NCI-H2227 treated with DMSO at 0.1 percent for 48 hours (cell line): ENCODE data around the gene MAPRE3.
A peak's percentile ranks its signal among the peaks of the same experiment; 100 is the strongest.
"Not testable (repeated sequence)": the region's sequence is repeated elsewhere in the genome, so short reads cannot be mapped to it uniquely, and the experiment has no call there.

Experiments
- DNase-seq: peaks from one replicate; lab custom pipeline; 2025; lab: John Stamatoyannopoulos, UW

Gene MAPRE3

DNA sequence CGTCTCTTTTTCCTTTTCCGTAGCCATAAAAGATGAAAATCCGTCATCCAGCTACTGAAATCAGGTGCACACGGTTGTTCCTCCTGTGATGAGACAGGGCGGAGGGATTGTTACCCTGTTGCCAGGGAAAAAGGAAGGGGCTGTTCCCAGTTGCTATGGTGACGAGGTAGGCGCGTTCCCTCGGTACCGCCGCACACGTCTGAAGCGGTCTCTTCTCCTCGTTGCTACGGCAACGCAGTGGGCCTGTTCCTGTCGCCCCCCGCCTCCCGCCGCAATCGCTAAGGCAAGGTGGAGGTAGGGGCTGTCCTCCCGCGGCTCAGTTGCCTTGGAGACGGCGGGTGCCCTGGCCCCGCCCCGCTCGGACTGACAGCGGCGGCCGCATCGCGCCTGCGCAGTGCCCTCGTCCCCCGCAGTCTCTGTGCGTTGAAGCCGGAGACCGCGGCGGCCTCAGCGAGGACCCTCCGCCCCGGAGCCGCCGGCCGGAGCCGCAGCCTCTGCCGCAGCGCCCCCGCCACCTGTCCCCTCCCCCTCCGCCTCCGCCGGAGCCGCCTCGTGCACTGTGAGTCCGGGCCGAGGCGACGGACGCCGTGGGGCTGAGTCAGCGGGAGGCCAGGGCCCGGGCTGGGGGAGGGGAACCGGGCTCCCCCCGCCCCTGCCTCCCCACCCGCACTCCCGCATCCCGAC lies at the start of gene MAPRE3:
Gene MAPRE3 (plus strand): TSS at position 394 of the 684 bp plus-strand sequence. CDS start 51,582 bp downstream, outside the sequence.
- peak; percentile 98 for DNase-seq

DNA sequence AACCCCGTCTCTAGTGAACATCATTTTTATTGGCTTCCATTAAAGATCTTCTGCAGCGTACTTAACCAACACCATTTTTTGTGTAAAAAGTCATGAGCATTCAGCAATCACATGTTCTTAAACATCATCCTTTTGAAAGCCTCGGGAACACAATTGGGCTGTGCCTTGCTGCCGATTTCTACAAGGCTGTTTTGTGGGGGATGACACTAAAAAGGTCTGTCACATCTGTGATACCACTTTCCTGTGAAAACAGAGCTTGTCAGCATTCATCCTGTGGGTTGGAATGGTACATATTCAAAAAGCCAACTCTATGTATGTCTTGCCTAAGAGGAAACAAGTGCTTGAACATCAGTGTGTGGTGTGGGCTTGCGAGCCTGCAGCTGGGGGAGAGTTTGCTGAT lies 49.1 kb upstream of the MAPRE3 start:
- no peak for DNase-seq

- peak; percentile 92 for DNase-seq
These were observed 47.8 kb upstream of the MAPRE3 start for GRCh38 chr2:26922405-26923188.

- not testable (repeated sequence) for DNase-seq
These were observed 47.3 kb upstream of the MAPRE3 start for GRCh38 chr2:26923189-26923466.

DNA sequence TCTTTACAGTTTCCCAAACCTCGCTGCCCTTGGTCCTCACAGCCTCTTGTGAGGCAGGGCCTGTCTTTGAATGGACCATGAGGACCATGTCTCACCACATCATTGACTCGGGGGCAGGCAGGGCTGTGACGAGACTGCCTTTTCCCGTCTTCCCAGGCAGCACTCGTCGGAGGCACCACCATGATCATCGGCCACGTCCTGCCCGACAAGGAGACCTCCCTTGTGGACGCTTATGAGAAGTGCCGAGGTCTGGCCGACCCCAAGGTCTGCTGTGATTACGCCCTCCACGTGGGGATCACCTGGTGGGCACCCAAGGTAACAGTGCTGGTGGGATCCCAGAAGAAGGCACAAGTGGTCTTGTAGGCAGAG lies 45.7 kb upstream of the MAPRE3 start:
- no peak for DNase-seq

DNA sequence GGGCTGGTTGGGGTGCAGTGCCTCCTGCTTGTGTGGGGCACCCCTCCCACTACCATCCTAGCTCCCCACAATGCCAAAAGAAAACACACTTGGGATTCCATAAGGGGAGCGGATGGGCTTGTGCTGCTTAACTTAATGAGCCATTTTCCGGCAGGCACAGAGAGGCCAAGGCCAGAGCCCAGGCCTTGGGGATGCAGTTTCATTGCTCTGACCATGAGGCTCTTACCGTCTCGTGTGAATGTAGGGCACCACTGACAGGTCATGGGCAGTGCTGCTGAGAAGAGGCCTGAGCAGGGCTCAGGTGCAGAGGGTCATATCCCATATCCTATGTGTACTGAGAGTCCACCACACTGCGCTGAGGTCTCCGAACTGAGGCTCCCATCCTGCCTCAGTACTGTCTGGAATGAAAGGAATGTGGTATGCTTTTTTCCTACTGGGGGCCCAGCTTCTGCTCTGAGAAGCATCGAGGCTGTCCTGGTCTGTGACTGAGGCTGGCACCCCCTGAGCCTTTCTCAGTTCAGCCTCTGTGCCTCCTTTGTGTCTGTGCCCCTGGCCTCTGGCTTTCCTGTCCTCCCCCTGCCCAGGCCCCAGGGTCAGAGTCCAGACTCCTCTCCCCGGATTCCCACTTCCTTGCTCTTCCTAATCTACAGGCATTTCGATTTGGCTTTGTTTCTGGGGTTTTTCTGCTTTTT lies 45.2 kb upstream of the MAPRE3 start:
- DNase-seq: no peak

GRCh38 chr2:26927221-26927620 lies 43.2 kb upstream of the MAPRE3 start:
- DNase-seq: no peak

DNA sequence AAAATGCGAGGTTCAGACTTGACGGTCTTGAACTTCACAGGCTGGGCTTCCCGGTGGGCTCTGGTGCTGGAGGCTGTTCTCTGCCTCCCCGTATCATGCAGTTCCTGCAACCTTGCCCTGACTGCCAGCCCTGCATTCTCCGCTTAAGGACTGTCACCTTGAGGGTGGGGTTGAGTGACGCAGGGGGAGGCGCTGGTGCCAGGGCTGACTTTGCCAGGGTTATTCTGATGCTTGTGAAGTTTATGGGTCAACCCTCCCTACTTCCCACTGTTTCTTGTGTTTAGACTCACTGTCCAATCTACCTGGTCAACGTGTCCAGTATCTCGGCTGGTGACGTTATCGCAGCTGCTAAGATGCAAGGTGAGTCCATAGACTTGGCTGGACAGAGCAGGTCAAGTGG lies 37.5 kb upstream of the MAPRE3 start:
- no peak for DNase-seq

DNA sequence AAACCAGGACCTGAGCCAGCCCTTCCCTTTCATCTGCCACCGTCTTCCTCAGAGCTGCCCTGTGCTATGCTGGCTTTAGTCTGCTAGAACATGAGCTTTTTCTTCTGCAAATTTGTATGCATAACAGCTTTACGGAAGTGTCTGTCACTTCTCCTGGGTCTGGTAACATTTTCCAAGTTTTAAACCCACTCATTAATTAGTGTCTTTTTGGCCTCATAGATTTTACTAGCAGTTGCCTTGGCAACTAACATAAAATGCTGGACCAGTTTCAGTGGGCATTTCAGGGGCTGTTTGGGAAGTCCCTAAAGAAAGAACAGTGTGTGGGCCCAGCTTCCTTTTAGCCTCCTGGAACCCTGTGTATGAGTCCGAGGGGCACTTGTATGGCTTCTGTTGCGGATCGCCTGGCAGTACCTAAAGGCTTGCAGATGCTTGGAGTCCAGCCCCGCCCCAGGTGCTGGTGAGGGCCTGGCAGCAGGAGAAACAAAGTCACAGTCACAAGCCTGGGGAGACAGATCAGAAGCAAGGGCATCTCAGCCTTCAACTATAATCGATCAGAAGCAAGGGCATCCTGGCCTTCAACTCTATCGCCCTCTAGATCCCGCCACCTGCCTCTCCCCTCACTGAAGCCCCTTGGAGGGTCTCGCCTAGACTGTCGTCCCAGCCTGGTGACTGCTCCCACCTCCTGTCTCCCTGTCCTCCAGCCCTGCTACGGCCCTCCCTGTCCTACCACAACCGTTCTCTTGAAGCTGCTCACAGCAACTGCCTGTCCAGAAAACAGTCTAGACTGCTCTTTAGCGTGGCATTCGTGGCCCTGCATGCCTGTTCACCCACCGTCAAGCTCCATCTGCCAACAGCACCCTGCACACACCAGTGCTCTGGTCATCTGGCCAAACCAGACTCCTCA lies 36.8 kb upstream of the MAPRE3 start:
- no peak for DNase-seq

- DNase-seq: no peak
These were observed 36.1 kb upstream of the MAPRE3 start for GRCh38 chr2:26934335-26934724.

DNA sequence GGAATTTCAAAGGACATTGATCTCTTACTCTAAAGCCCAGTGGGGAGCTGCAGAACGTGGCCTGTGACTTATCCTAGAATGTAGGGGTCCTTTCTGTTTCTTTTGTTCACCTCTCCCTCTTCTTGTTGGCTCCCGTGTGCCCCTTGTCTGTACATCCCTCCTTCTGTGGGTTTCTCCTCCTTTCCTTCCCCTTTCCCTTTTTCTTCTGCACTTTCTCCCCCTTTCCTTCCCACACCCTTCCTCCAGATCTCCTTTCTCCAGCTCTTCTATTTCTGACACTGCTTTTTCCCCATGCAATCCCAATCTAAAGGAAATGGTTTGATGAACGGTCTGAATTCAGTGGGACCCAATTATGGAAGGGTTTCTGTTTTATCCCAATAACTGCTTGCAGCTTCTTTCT lies 35.5 kb upstream of the MAPRE3 start:
- no peak for DNase-seq

DNA sequence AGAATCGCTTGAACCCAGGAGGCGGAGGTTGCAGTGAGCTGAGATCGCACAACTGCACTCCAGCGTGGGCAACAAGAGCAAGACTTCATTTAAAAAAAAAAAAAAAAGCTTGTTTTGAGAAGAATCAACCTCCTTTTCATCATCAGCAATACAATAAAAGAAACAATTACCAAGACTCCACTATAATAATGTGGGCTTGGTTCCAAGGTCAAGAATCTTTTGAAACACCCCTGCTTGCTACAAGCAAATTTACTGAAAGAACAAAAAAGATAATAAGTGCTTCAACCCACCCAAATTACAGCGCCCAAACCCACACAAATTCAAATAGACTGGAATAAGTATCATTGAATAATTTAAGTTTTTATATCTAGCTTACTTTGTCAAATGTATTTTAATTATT lies 33.6 kb upstream of the MAPRE3 start:
- DNase-seq: peak; percentile 47

DNA sequence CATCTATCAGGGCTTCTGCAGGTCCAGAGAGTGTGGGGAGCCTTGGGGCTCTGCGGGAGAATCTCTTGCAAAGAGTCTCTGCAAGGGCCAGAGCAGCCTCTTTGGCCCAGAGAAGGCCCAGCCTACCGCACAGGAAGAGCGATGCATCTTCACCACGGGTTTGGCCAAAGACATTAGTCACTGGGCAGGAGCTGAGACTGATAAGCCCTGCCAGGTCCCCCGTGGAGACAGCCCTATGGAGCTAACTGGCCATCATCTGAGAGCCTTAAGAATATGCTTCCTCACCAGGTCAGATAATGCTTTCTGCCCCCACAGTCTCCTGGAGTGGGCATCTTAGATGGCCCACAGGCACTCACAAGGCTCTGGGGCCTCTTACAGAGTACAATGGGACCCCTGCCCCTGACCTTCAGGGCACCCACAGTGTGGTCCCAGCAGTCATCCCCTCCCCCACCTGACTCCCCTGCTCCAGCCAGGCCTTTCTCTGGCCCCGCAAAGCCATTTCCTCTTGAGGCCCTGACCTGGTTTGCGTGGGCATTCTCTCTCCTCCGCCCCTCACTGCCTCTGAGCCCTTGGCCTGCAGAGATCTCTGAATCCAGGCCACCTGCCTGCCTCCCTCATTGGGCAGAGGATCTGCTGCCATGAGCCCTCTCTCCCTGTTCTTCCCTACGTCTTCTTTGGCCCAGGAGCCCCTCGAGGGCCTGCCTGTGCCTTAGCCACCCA lies 31.9 kb upstream of the MAPRE3 start:
- DNase-seq: no peak

- DNase-seq: no peak
These were observed 30.4 kb upstream of the MAPRE3 start for GRCh38 chr2:26940001-26940400.

- no peak for DNase-seq
These were observed 29.0 kb upstream of the MAPRE3 start for GRCh38 chr2:26941486-26941885.

DNA sequence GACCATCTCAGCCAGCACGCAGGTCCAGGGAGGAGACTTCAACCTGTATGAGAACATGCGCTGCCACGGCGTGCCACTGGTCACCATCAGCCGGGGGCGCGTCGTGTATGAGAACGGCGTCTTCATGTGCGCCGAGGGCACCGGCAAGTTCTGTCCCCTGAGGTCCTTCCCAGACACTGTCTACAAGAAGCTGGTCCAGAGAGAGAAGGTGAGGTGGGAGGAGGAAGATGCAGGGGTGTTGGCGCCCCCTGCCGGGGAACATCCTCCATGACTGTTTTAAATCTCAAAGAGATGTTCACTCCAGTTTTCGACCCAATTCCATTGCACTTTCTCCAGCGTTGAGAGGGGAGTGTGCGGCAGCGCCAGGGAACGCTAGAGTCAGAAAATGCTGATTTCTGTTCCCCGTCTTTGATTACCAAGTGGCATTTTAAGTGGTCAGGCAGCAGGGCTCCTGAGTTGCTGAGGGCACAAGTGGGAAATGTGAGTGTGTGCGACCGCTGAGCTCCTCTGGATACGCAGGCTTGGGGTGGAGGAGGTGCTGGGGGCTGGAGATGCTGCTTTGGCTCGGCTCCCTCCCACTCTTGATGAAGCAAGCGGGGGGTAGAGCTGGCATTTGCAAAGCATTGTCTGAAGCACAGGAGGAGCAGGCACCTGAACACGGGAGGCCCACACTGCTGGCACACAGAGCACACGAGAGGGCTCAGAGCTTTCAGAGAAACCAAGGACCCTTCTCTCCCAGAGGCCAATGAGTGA lies 27.7 kb upstream of the MAPRE3 start:
- peak; percentile 37 for DNase-seq

GRCh38 chr2:26945991-26946750 lies 24.3 kb upstream of the MAPRE3 start:
- DNase-seq: no peak

GRCh38 chr2:26946841-26947784 lies 23.3 kb upstream of the MAPRE3 start:
- DNase-seq: no peak

- DNase-seq: no peak
These were observed 21.6 kb upstream of the MAPRE3 start for GRCh38 chr2:26948800-26949199.
